Measurements from ENCODE around the gene LMOD1.
"Not testable (repeated sequence)": the region's sequence is repeated elsewhere in the genome, so short reads cannot be mapped to it uniquely, and the experiment has no call there.

Gene LMOD1

GRCh38 chr1:201964261-201964660 is 17.9 kb upstream of the LMOD1 start:
- Histone ChIP-seq H3K9ac (ENCODE audit: low read depth, low read length) (no peak overlapping the region), H3K9me3 (ENCODE audit: control insufficient read depth, insufficient read depth, low read length) (no peaks in the 10 kb centered on the region), H3K36me3 (ENCODE audit: insufficient read depth, low read length) (peaks cover 31% of the 10 kb centered on the region), H3K4me1 (ENCODE audit: insufficient read depth, low read length) (no peaks in the 10 kb centered on the region)

GRCh38 chr1:201962382-201962781 is 16.0 kb upstream of the LMOD1 start:
- peaks cover 42% of the 10 kb centered on the region for H3K36me3 ChIP-seq (ENCODE audit: insufficient read depth, low read length)
- not testable (repeated sequence) for H3K4me1 ChIP-seq (ENCODE audit: insufficient read depth, low read length); H3K9ac ChIP-seq (ENCODE audit: low read depth, low read length); H3K9me3 ChIP-seq (ENCODE audit: control insufficient read depth, insufficient read depth, low read length)

- Histone ChIP-seq H3K9me3 (ENCODE audit: control insufficient read depth, insufficient read depth, low read length) (no peaks in the 10 kb centered on the region), H3K9ac (ENCODE audit: low read depth, low read length) (no peak overlapping the region), H3K36me3 (ENCODE audit: insufficient read depth, low read length) (peaks cover 23% of the 10 kb centered on the region; the same call in 1 of the 2 replicates), H3K4me1 (ENCODE audit: insufficient read depth, low read length) (no peaks in the 10 kb centered on the region)
Measured at GRCh38 chr1:201958348-201958747, 12.0 kb upstream of the LMOD1 start.

- H3K36me3 ChIP-seq (ENCODE audit: insufficient read depth, low read length) = peaks cover 11% of the 10 kb centered on the region; the same call in 1 of the 2 replicates
- no peaks in the 10 kb centered on the region for H3K4me1 ChIP-seq (ENCODE audit: insufficient read depth, low read length)
- H3K9ac ChIP-seq (ENCODE audit: low read depth, low read length) = peak overlapping the region; percentile 88
- H3K9me3 ChIP-seq (ENCODE audit: control insufficient read depth, insufficient read depth, low read length) = no peaks in the 10 kb centered on the region
Measured at GRCh38 chr1:201955729-201956143, 9.4 kb upstream of the LMOD1 start.

GRCh38 chr1:201955009-201955728 is 8.8 kb upstream of the LMOD1 start, which contains the start of gene TIMM17A:
TIMM17A (plus strand) TSS chr1:201955503; CDS start chr1:201955527, 24 bp downstream.
- H3K9ac ChIP-seq (ENCODE audit: low read depth, low read length) = peak within 1 kb of the TSS; percentile 88
- H3K9me3 ChIP-seq (ENCODE audit: control insufficient read depth, insufficient read depth, low read length) = no peaks in the 10 kb centered on the region
- H3K4me1 ChIP-seq (ENCODE audit: insufficient read depth, low read length) = no peaks in the 10 kb centered on the region
- peaks cover 11% of the 10 kb centered on the region; the same call in 1 of the 2 replicates for H3K36me3 ChIP-seq (ENCODE audit: insufficient read depth, low read length)

- Histone ChIP-seq H3K4me1 (ENCODE audit: insufficient read depth, low read length) (no peaks in the 10 kb centered on the region), H3K9me3 (ENCODE audit: control insufficient read depth, insufficient read depth, low read length) (no peaks in the 10 kb centered on the region), H3K36me3 (ENCODE audit: insufficient read depth, low read length) (peaks cover 11% of the 10 kb centered on the region; the same call in 1 of the 2 replicates), H3K9ac (ENCODE audit: low read depth, low read length) (peak overlapping the region; percentile 88)
Measured at GRCh38 chr1:201954263-201955008, 8.1 kb upstream of the LMOD1 start.

- no peaks in the 10 kb centered on the region for H3K9me3 ChIP-seq (ENCODE audit: control insufficient read depth, insufficient read depth, low read length)
- no peaks in the 10 kb centered on the region; the same call in 1 of the 2 replicates for H3K36me3 ChIP-seq (ENCODE audit: insufficient read depth, low read length)
- H3K9ac ChIP-seq (ENCODE audit: low read depth, low read length) = no peak overlapping the region
- H3K4me1 ChIP-seq (ENCODE audit: insufficient read depth, low read length) = peaks cover 3% of the 10 kb centered on the region; the same call in 1 of the 2 replicates
Measured at GRCh38 chr1:201949491-201949890, 3.1 kb upstream of the LMOD1 start.

- no peaks in the 10 kb centered on the region for H3K9me3 ChIP-seq (ENCODE audit: control insufficient read depth, insufficient read depth, low read length)
- H3K36me3 ChIP-seq (ENCODE audit: insufficient read depth, low read length) = no peaks in the 10 kb centered on the region; the same call in 1 of the 2 replicates
- H3K4me1 ChIP-seq (ENCODE audit: insufficient read depth, low read length) = peaks cover 3% of the 10 kb centered on the region; the same call in 1 of the 2 replicates
- no peak overlapping the region for H3K9ac ChIP-seq (ENCODE audit: low read depth, low read length)
Measured at GRCh38 chr1:201947697-201948008, 1.3 kb upstream of the LMOD1 start.

- H3K4me1 ChIP-seq (ENCODE audit: insufficient read depth, low read length) = peaks cover 14% of the 10 kb centered on the region; the same call in 1 of the 2 replicates
- peak overlapping the region; percentile 50; the same call in 1 of the 2 replicates for H3K9ac ChIP-seq (ENCODE audit: low read depth, low read length)
- no peaks in the 10 kb centered on the region for H3K9me3 ChIP-seq (ENCODE audit: control insufficient read depth, insufficient read depth, low read length)
- H3K36me3 ChIP-seq (ENCODE audit: insufficient read depth, low read length) = no peaks in the 10 kb centered on the region
Measured at GRCh38 chr1:201945863-201946223, 505 bp downstream of the LMOD1 start.

GRCh38 chr1:201945157-201945556 is 1.2 kb downstream of the LMOD1 start:
- Histone ChIP-seq H3K9ac (ENCODE audit: low read depth, low read length) (no peak overlapping the region), H3K4me1 (ENCODE audit: insufficient read depth, low read length) (peaks cover 14% of the 10 kb centered on the region; the same call in 1 of the 2 replicates)

GRCh38 chr1:201944639-201945038 is 1.7 kb downstream of the LMOD1 start:
- no peaks in the 10 kb centered on the region for H3K9me3 ChIP-seq (ENCODE audit: control insufficient read depth, insufficient read depth, low read length)
- H3K9ac ChIP-seq (ENCODE audit: low read depth, low read length) = no peak overlapping the region
- peaks cover 14% of the 10 kb centered on the region; the same call in 1 of the 2 replicates for H3K4me1 ChIP-seq (ENCODE audit: insufficient read depth, low read length)
- no peaks in the 10 kb centered on the region for H3K36me3 ChIP-seq (ENCODE audit: insufficient read depth, low read length)

More at GRCh38 chr1:201945157-201945556, 1.2 kb downstream of the LMOD1 start:
- no peaks in the 10 kb centered on the region for H3K36me3 ChIP-seq (ENCODE audit: insufficient read depth, low read length)
- no peaks in the 10 kb centered on the region for H3K9me3 ChIP-seq (ENCODE audit: control insufficient read depth, insufficient read depth, low read length)

GRCh38 chr1:201944002-201944401 is 2.3 kb downstream of the LMOD1 start:
- Histone ChIP-seq H3K9ac (ENCODE audit: low read depth, low read length) (no peak overlapping the region), H3K9me3 (ENCODE audit: control insufficient read depth, insufficient read depth, low read length) (no peaks in the 10 kb centered on the region), H3K4me1 (ENCODE audit: insufficient read depth, low read length) (peaks cover 14% of the 10 kb centered on the region; the same call in 1 of the 2 replicates), H3K36me3 (ENCODE audit: insufficient read depth, low read length) (no peaks in the 10 kb centered on the region)

- Histone ChIP-seq H3K9me3 (ENCODE audit: control insufficient read depth, insufficient read depth, low read length) (no peaks in the 10 kb centered on the region), H3K4me1 (ENCODE audit: insufficient read depth, low read length) (peaks cover 21% of the 10 kb centered on the region; the same call in 1 of the 2 replicates), H3K9ac (ENCODE audit: low read depth, low read length) (peak overlapping the region; percentile 29), H3K36me3 (ENCODE audit: insufficient read depth, low read length) (no peaks in the 10 kb centered on the region)
Measured at GRCh38 chr1:201942129-201942495, 4.2 kb downstream of the LMOD1 start.

GRCh38 chr1:201941420-201942128 is 4.8 kb downstream of the LMOD1 start:
- no peaks in the 10 kb centered on the region for H3K9me3 ChIP-seq (ENCODE audit: control insufficient read depth, insufficient read depth, low read length)
- peak overlapping the region; percentile 29 for H3K9ac ChIP-seq (ENCODE audit: low read depth, low read length)
- peaks cover 21% of the 10 kb centered on the region; the same call in 1 of the 2 replicates for H3K4me1 ChIP-seq (ENCODE audit: insufficient read depth, low read length)
- no peaks in the 10 kb centered on the region for H3K36me3 ChIP-seq (ENCODE audit: insufficient read depth, low read length)
